HCT116 (cell line): ENCODE data around the gene LY6G6D. TPM values are rescaled to one million over a fixed set of nuclear protein-coding genes. Genes with fewer than 3 reads are reported as not detected.

Experiments
- ATAC-seq: fragments of 200-7000 bp; cut with Tn5 transposase; 2 replicates; pipeline ENCODE4 v1.9.1; 2020; ENCODE audit warnings: mild to moderate bottlenecking, moderate library complexity
- BruUV-seq: library from RNA; stranded (reverse); fragments of 400-500 nt; replicated peaks from 2 replicates; lab custom pipeline; 2021; lab: Mats Ljungman, UMichigan
- CTCF ChIA-PET: fragments of 300-600 bp; sonication (Branson Sonifier 250); formaldehyde crosslinking; loops from one replicate; lab custom pipeline; 2021; ENCODE audit warnings: antibody characterized with exemption; lab: Charles Lee
- POLR2A ChIA-PET: fragments of 300-600, 350-600 bp; sonication (Branson Sonifier 250); formaldehyde crosslinking; loops from one replicate; lab custom pipeline; 2021; ENCODE audit warnings: antibody characterized with exemption; lab: Charles Lee
- RAD21 ChIA-PET, 2 experiments: fragments of 300-600 bp; sonication (Branson Sonifier 250); formaldehyde crosslinking; loops; one replicate each; lab custom pipeline; 2023; ENCODE audit warnings: low total read pairs in 2 of 2; ENCODE audit not compliant: uncharacterized antibody in 2 of 2, unreplicated experiment in 2 of 2, low non-redundant PET in 1 of 2; lab: Charles Lee
- DNase-seq: peaks from one replicate; pipeline ENCODE4 v3.0.0-alpha.2; 2010; ENCODE audit warnings: low read depth, low spot score
- H2AFZ ChIP-seq: fragments of 200-600 bp; shearing (Covaris generic), sonication (generic); 2 replicates; pipeline ENCODE4 v1.6.1; 2017; ENCODE audit warnings: low read depth, mixed run types, mixed read lengths, antibody characterized with exemption, low read length; ENCODE audit not compliant: poor library complexity, severe bottlenecking
- H3K27ac ChIP-seq: 2 replicates; pipeline ENCODE4 v1.5.1; 2012; ENCODE audit warnings: low read depth, low read length
- H3K27me3 ChIP-seq: fragments of 200-600 bp; sonication (generic); 2 replicates; pipeline ENCODE4 v1.6.1; 2016; ENCODE audit warnings: mixed run types, low read length, mixed read lengths; ENCODE audit not compliant: insufficient read depth
- H3K36me3 ChIP-seq, 2 experiments: fragments of 200-500 bp in 1 of 2; fragments of 200-600 bp in 1 of 2; sonication (Bioruptor generic) in 1 of 2; sonication (generic) in 1 of 2; 2 replicates each; pipeline versions ENCODE4 v1.5.1 to v1.6.1; 2014 to 2016; ENCODE audit warnings: low read length in 2 of 2, inconsistent platforms in 1 of 2, mixed read lengths in 1 of 2, mixed run types in 1 of 2; ENCODE audit not compliant: insufficient read depth in 2 of 2, control insufficient read depth in 1 of 2
- H3K4me1 ChIP-seq, 2 experiments: fragments of 200-600 bp in 1 of 2; sonication (generic) in 1 of 2; 2 replicates each; pipeline versions ENCODE4 v1.5.1 to v1.6.1; 2012 to 2017; ENCODE audit warnings: low read length in 2 of 2, inconsistent platforms in 1 of 2, mild to moderate bottlenecking in 1 of 2, mixed read lengths in 1 of 2, mixed run types in 1 of 2, moderate library complexity in 1 of 2; ENCODE audit not compliant: insufficient read depth in 2 of 2, control insufficient read depth in 1 of 2
- H3K4me2 ChIP-seq: fragments of 200-600 bp; sonication (generic); 2 replicates; pipeline ENCODE4 v1.6.1; 2017; ENCODE audit warnings: mixed run types, low read length, mixed read lengths
- H3K4me3 ChIP-seq, 2 experiments: fragments of 200-600 bp in 1 of 2; sonication (generic) in 1 of 2; replicated peaks in 1 of 2; 2 replicates each; pipeline ENCODE4 v1.5.1; 2011 to 2016; ENCODE audit warnings: low read length in 2 of 2, control low read depth in 1 of 2, low read depth in 1 of 2, mild to moderate bottlenecking in 1 of 2, mixed read lengths in 1 of 2, mixed run types in 1 of 2
- H3K79me2 ChIP-seq: fragments of 200-600 bp; sonication (generic); 2 replicates; pipeline ENCODE4 v1.6.1; 2017; ENCODE audit warnings: mild to moderate bottlenecking, mixed run types, low read length, moderate library complexity, mixed read lengths; ENCODE audit not compliant: insufficient read depth
- H3K9ac ChIP-seq: fragments of 200-600 bp; sonication (generic); 2 replicates; pipeline ENCODE4 v1.6.1; 2016; ENCODE audit warnings: low read length, mixed read lengths
- H3K9me2 ChIP-seq: fragments of 200-600 bp; sonication (generic), shearing (Covaris generic); 2 replicates; pipeline ENCODE4 v1.6.1; 2017; ENCODE audit warnings: mixed run types, mild to moderate bottlenecking, moderate library complexity; ENCODE audit not compliant: insufficient read depth
- H3K9me3 ChIP-seq, 2 experiments: fragments of 200-500 bp in 1 of 2; fragments of 200-600 bp in 1 of 2; sonication (Bioruptor generic) in 1 of 2; sonication (generic) in 1 of 2; 2 replicates each; pipeline ENCODE4 v1.6.1; 2014 to 2017; ENCODE audit warnings: low read length in 2 of 2, mixed read lengths in 2 of 2, inconsistent platforms in 1 of 2, low read depth in 1 of 2, mild to moderate bottlenecking in 1 of 2, mixed run types in 1 of 2, moderate library complexity in 1 of 2; ENCODE audit not compliant: control insufficient read depth in 1 of 2, insufficient read depth in 1 of 2
- H4K20me1 ChIP-seq: fragments of 200-600 bp; sonication (generic), shearing (Covaris generic); 2 replicates; pipeline ENCODE4 v1.6.1; 2017; ENCODE audit warnings: mixed run types, mild to moderate bottlenecking, moderate library complexity; ENCODE audit not compliant: insufficient read depth
- POLR2AphosphoS5 ChIP-seq: IDR thresholded peaks from 2 replicates; pipeline ENCODE4 v1.6.1; 2011; ENCODE audit warnings: mild to moderate bottlenecking, low read depth, low read length, moderate library complexity
- SIN3A ChIP-seq: IDR thresholded peaks from 2 replicates; pipeline ENCODE4 v1.6.1; 2012; ENCODE audit warnings: low read depth
- YY1 ChIP-seq: IDR thresholded peaks from 2 replicates; pipeline ENCODE4 v1.6.1; 2011; ENCODE audit warnings: low read length, low read depth, moderate library complexity, mild to moderate bottlenecking; ENCODE audit not compliant: insufficient replicate concordance; ENCODE audit errors: extremely low read depth
- intact Hi-C: fragments of 100-400 bp; cut with micrococcal nuclease; formaldehyde crosslinking; loops from 2 replicates; pipeline ENCODE4 v1.10.0; 2022
- total RNA-seq: library from RNA; stranded (reverse); gene quantifications from one replicate; pipeline ENCODE4 v1.2.1, GENCODE V29; 2021; ENCODE audit not compliant: unreplicated experiment
- TF ChIP-seq, protein P1 (sequence below), 3 experiments: fragments of 200-600 bp in 1 of 3; sonication (generic) in 1 of 3; IDR thresholded peaks in 2 of 3; conservative IDR thresholded peaks in 1 of 3; 2 replicates each; pipeline ENCODE4 v1.5.1; 2012 to 2017; ENCODE audit warnings: low read depth in 2 of 3, low read length in 2 of 3, antibody characterized with exemption in 1 of 3, borderline replicate concordance in 1 of 3, control low read depth in 1 of 3, mild to moderate bottlenecking in 1 of 3, mixed read lengths in 1 of 3, mixed run types in 1 of 3, moderate library complexity in 1 of 3; ENCODE audit not compliant: insufficient read depth in 1 of 3

Gene LY6G6D
- total RNA-seq, 1 experiment from 2014 or later = not detected

DNA sequence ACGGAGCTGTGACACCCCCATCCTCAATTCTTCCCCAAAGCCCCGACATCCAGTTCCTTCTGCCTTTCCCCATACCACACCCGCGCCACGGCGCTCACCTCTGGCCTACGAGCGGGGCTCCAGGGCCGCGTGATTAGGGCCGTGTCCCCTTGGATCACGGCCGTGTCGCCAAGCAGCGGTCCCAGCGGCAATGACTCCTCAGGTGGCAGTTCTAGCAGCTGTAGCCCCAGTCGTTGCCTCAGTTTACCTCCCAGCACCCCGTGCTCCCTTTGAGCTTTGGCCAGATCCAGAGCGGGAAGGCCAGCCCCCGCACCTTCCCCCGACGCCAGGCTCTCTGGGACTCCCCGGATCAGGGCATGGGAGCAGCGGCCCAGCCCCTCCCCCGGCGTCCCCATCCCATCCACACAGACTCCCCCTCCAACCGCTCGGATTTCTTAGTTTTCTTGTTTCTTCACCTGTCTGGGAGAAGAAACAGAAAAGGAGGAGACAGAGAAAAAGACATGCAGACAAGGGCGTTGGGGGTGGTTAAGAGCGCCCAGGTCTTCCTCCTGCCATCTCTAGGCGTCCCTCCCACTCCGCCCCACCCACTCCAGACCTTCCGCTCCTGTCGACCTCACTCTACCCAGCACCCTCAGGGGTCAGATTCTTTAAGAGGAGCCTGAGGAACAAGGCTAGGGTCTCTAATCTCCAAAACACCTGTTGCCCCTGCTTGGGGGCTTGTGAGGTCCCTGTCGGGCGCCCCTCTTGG lies 13.8 kb downstream of the LY6G6D start, which contains the start of gene DDAH2:
TSS of gene DDAH2 (minus strand) at position 533 of the 748 bp plus-strand sequence. CDS start at position 395, 138 bp downstream.
- DNase-seq (no peak), ATAC-seq (peak; percentile 48)
- Histone ChIP-seq H3K27ac (peak within 1 kb of the TSS; percentile 90), H3K4me2 (peak within 1 kb of the TSS; percentile 98), H3K79me2 (peaks cover 18% of the 10 kb centered on the region), H2AFZ (no peak within 1 kb of the TSS), H4K20me1 (no peaks in the 10 kb centered on the region), H3K36me3 (peaks cover 26 to 27% of the 10 kb centered on the region in 2 experiments), H3K4me1 (peaks cover 6 to 29% of the 10 kb centered on the region in 2 experiments), H3K9me2 (no peaks in the 10 kb centered on the region), H3K4me3 (peak within 1 kb of the TSS; percentile 70 to 72)
- intact Hi-C loops = no loop called here
- no TSS peak for BruUV-seq
- ChIA-PET CTCF (interaction anchor here (0.6 to 2.3 kb wide), 4 partner anchors 9 to 134 kb away, joined by 3 to 13 read pairs (median 8); partner anchors contain the start of gene NEU1), POLR2A (interaction anchor here (0.6 to 2.2 kb wide), 4 partner anchors 25 to 98 kb away, joined by 3 to 12 read pairs (median 6); partner anchors contain the start of genes ABHD16A, HSPA1B and LY6G5C), RAD21 (interaction anchor here in 1 of 2 experiments (0.6 to 0.7 kb wide), 2 partner anchors 18 to 26 kb away, joined by 3 read pairs; partner anchors contain the start of gene ABHD16A)
- no peak for TF ChIP-seq YY1
- TF ChIP-seq, all 23 proteins: peak for 0
- Histone ChIP-seq H3K9me3 (no peaks in the 10 kb centered on the region), H3K27me3 (no peaks in the 10 kb centered on the region), H3K9ac (peak within 1 kb of the TSS; percentile 72)

DNA sequence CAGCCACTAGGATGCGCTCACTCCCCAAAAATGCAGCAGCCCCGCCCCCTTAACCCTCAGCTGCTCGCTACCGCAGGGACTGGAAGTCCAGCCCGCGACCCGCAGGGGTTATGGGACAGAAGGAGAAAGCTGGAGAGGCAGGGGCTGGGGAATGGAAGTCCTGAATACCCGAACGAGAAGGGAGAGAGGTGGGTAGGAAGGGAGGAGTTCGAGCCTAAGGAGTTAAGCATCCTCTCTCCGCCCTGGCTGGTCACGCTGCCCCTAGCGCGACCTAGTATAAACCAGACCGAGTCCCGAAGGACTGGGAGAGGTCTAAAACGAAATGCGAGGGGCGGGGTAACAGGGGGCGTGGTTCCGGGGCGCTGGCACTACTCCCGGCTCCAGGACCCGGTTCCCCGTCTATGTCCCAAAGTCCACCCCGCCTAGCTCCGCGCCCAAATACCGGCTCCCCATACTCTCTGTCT lies 14.4 kb downstream of the LY6G6D start:
- no peaks in the 10 kb centered on the region for H3K27me3 ChIP-seq
- DNase-seq = peak; percentile 70
- peaks cover 28 to 31% of the 10 kb centered on the region in 2 experiments for H3K36me3 ChIP-seq
- RAD21 ChIA-PET = interaction anchor here in 1 of 2 experiments (0.6 to 0.7 kb wide), 2 partner anchors 18 to 26 kb away, joined by 3 read pairs; partner anchors contain the start of gene ABHD16A
- peaks cover 12 to 35% of the 10 kb centered on the region in 2 experiments for H3K4me1 ChIP-seq
- TF ChIP-seq, protein P1, sequence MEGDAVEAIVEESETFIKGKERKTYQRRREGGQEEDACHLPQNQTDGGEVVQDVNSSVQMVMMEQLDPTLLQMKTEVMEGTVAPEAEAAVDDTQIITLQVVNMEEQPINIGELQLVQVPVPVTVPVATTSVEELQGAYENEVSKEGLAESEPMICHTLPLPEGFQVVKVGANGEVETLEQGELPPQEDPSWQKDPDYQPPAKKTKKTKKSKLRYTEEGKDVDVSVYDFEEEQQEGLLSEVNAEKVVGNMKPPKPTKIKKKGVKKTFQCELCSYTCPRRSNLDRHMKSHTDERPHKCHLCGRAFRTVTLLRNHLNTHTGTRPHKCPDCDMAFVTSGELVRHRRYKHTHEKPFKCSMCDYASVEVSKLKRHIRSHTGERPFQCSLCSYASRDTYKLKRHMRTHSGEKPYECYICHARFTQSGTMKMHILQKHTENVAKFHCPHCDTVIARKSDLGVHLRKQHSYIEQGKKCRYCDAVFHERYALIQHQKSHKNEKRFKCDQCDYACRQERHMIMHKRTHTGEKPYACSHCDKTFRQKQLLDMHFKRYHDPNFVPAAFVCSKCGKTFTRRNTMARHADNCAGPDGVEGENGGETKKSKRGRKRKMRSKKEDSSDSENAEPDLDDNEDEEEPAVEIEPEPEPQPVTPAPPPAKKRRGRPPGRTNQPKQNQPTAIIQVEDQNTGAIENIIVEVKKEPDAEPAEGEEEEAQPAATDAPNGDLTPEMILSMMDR (IDR thresholded peaks at IDR 0.05 in 2 of 3, conservative IDR thresholded peaks at IDR 0.05 in 1 of 3; ENCODE audit: borderline replicate concordance in 1 of 3, insufficient read depth in 1 of 3, low read depth in 2 of 3, low read length in 2 of 3) = peak in 2 of 3 experiments; percentile 50 to 64; a peak in 1 of 6 replicates
- TF ChIP-seq SIN3A = no peak
- TF ChIP-seq POLR2AphosphoS5 = peak; percentile 73; the same call in 1 of the 2 replicates
- TF ChIP-seq, all 23 proteins: peak for 2
- H4K20me1 ChIP-seq = no peaks in the 10 kb centered on the region; the same call in 1 of the 2 replicates
- CTCF ChIA-PET = interaction anchor here (0.6 to 2.3 kb wide), 4 partner anchors 9 to 133 kb away, joined by 3 to 13 read pairs (median 8); partner anchors contain the start of gene NEU1
- POLR2A ChIA-PET = interaction anchor here (0.6 to 2.2 kb wide), 5 partner anchors 10 to 98 kb away, joined by 3 to 12 read pairs (median 8); partner anchors contain the start of genes ABHD16A, HSPA1B, LY6G5C and MSH5
- no peaks in the 10 kb centered on the region for H3K9me3 ChIP-seq
- intact Hi-C loops = no loop called here
- no TSS peak for BruUV-seq
- peak overlapping the region; percentile 72 for H3K9ac ChIP-seq
- ATAC-seq = peak; percentile 82
- no peaks in the 10 kb centered on the region for H3K9me2 ChIP-seq
- peak overlapping the region; percentile 70 to 72 for H3K4me3 ChIP-seq
- H3K4me2 ChIP-seq = peak overlapping the region; percentile 98
- H2AFZ ChIP-seq = no peak overlapping the region
- H3K79me2 ChIP-seq = peaks cover 24% of the 10 kb centered on the region
- peak overlapping the region; percentile 90 for H3K27ac ChIP-seq
